Caco-2 (cell line): ENCODE measurements around the gene GOLGA8R. TPM values are rescaled to one million over a fixed set of nuclear protein-coding genes. Genes with fewer than 3 reads are reported as not detected.
"Not testable (repeated sequence)": the region's sequence is repeated elsewhere in the genome, so short reads cannot be mapped to it uniquely, and the experiment has no call there.

Experiments used
- Bru-seq: library from RNA; stranded (reverse); fragments of 400-500 nt; gene quantifications from one replicate; lab custom pipeline; 2021; lab: Mats Ljungman, UMichigan
- BruChase-seq, 2 experiments: library from RNA; stranded (reverse); fragments of 400-500 nt; gene quantifications; one replicate each; lab custom pipeline; 2021; lab: Mats Ljungman, UMichigan
- BruUV-seq: library from RNA; stranded (reverse); fragments of 400-500 nt; replicated peaks from 2 replicates; lab custom pipeline; 2021; lab: Mats Ljungman, UMichigan
- CTCF ChIA-PET: fragments of 300-600 bp; sonication (Branson Sonifier 250); formaldehyde crosslinking; loops from one replicate; lab custom pipeline; 2022; ENCODE audit warnings: antibody characterized with exemption; lab: Charles Lee
- POLR2A ChIA-PET: fragments of 300-600 bp; sonication (Branson Sonifier 250); formaldehyde crosslinking; loops from one replicate; lab custom pipeline; 2022; ENCODE audit warnings: antibody characterized with exemption; lab: Charles Lee
- DNase-seq, 2 experiments: peaks; one replicate each; pipeline versions ENCODE4 v3.0.0 to v3.0.0-alpha.2; 2020 to 2022
- H3K27me3 ChIP-seq: replicated peaks from 2 replicates; pipeline ENCODE4 v1.6.0; 2011; ENCODE audit warnings: low read length; ENCODE audit not compliant: control insufficient read depth, insufficient read depth
- H3K36me3 ChIP-seq: 2 replicates; pipeline ENCODE4 v1.5.1; 2011; ENCODE audit warnings: low read length; ENCODE audit not compliant: control insufficient read depth, insufficient read depth
- H3K4me1 ChIP-seq: fragments of 250-450 bp; sonication (Bioruptor Pico); 2 replicates; pipeline ENCODE4 v1.5.1; 2020; ENCODE audit warnings: mild to moderate bottlenecking
- H3K4me3 ChIP-seq: 2 replicates; pipeline ENCODE4 v1.5.1; 2011; ENCODE audit warnings: low read depth, mild to moderate bottlenecking, control low read depth, low read length
- H3K9me3 ChIP-seq: fragments of 250-450 bp; sonication (Bioruptor Pico); 2 replicates; pipeline ENCODE4 v1.5.1; 2020; ENCODE audit warnings: mild to moderate bottlenecking, moderate library complexity
- H3K27ac Mint-ChIP-seq: one replicate; pipeline ENCODE4 v1.8.0; 2022; ENCODE audit warnings: mixed read lengths; ENCODE audit not compliant: unreplicated experiment
- H3K27me3 Mint-ChIP-seq: one replicate; pipeline ENCODE4 v1.8.0; 2022; ENCODE audit warnings: mixed read lengths; ENCODE audit not compliant: insufficient read depth, unreplicated experiment
- H3K36me3 Mint-ChIP-seq: one replicate; pipeline ENCODE4 v1.8.0; 2022; ENCODE audit warnings: mild to moderate bottlenecking, mixed read lengths; ENCODE audit not compliant: insufficient read depth, unreplicated experiment
- H3K4me1 Mint-ChIP-seq: one replicate; pipeline ENCODE4 v1.8.0; 2022; ENCODE audit warnings: low read depth, mixed read lengths; ENCODE audit not compliant: unreplicated experiment
- H3K4me3 Mint-ChIP-seq: one replicate; pipeline ENCODE4 v1.8.0; 2022; ENCODE audit warnings: mild to moderate bottlenecking, moderate library complexity, mixed read lengths; ENCODE audit not compliant: unreplicated experiment
- H3K9me3 Mint-ChIP-seq: one replicate; pipeline ENCODE4 v1.8.0; 2022; ENCODE audit warnings: mixed read lengths; ENCODE audit not compliant: unreplicated experiment
- intact Hi-C: fragments of 100-400 bp; cut with micrococcal nuclease; formaldehyde crosslinking; loops from one replicate; pipeline ENCODE4 v1.10.0; 2022; ENCODE audit not compliant: unreplicated experiment
- long read RNA-seq: library from polyadenylated mRNA; stranded (forward); transcript quantifications from one replicate; pipeline ENCODE4 v2.0.0, GENCODE V29; 2022
- total RNA-seq: library from RNA; stranded (reverse); gene quantifications from 2 replicates; pipeline ENCODE4 v1.2.3, GENCODE V29; 2022

GOLGA8R gene
- total RNA-seq (not detected in 2 replicates), Bru-seq, nascent RNA (not detected), BruChase-seq, experiment 1, labeled RNA remaining after a 2-hour chase (not detected), BruChase-seq, experiment 2, labeled RNA remaining after a 6-hour chase (not detected)
- long read RNA-seq = 0 reads

GRCh38 chr15:30414160-30414559, at the start of gene GOLGA8R:
TSS of gene GOLGA8R (minus strand) at chr15:30414260. CDS start at chr15:30414162, 98 bp downstream.
- H3K4me3 ChIP-seq, H3K36me3 Mint-ChIP-seq, H3K4me3 Mint-ChIP-seq, H3K27ac Mint-ChIP-seq, H3K27me3 Mint-ChIP-seq, H3K27me3 ChIP-seq, H3K4me1 Mint-ChIP-seq, POLR2A ChIA-PET, H3K9me3 ChIP-seq, intact Hi-C loops, DNase-seq, BruUV-seq, H3K4me1 ChIP-seq, H3K36me3 ChIP-seq, H3K9me3 Mint-ChIP-seq, CTCF ChIA-PET: not testable (repeated sequence)

DNA sequence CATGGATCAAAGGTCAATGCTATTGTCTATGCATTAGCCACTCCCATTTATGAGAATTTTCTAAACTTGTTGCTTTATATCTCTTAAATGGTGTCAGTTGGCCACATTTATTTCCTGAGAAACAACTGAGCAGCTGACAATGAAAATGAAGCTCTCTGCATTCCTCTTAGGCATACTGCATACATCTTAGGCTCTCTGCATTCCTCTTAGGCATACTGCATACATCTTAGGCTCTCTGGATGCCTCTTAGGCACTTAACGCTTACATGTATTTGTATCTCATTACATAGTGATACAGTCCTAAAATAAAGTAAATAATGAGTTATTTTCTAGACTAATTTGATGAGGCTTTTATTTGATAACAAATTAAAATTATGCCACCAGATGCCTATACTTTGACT, 49.8 kb upstream of the GOLGA8R start:
- POLR2A ChIA-PET, BruUV-seq, H3K36me3 ChIP-seq, H3K4me3 ChIP-seq, H3K9me3 Mint-ChIP-seq, H3K27me3 Mint-ChIP-seq, H3K36me3 Mint-ChIP-seq, CTCF ChIA-PET, H3K4me1 Mint-ChIP-seq, H3K4me3 Mint-ChIP-seq, H3K4me1 ChIP-seq, DNase-seq, H3K9me3 ChIP-seq, intact Hi-C loops, H3K27ac Mint-ChIP-seq, H3K27me3 ChIP-seq: not testable (repeated sequence)

DNA sequence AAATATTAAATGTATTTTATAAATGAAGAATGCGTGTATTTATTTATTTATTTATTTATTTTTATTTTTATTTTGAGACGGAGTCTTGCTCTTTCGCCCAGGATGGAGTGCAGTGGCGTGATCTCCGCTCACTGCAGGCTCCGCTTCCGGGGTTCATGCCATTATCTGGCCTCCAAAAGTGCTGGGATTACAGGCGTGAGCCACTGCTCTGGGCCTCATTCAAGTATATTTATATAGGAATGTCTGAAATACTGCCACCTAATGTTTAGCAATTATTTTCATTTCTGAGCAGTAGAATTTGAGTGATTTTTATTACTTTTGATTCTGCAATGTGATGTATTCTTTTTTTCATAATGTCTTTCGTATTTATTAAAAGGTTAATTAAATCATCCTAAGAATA, 48.1 kb upstream of the GOLGA8R start:
- H3K36me3 Mint-ChIP-seq, CTCF ChIA-PET, DNase-seq, H3K27me3 ChIP-seq, H3K4me1 Mint-ChIP-seq, POLR2A ChIA-PET, H3K4me1 ChIP-seq, intact Hi-C loops, H3K27ac Mint-ChIP-seq, H3K27me3 Mint-ChIP-seq, H3K9me3 Mint-ChIP-seq, BruUV-seq, H3K36me3 ChIP-seq, H3K9me3 ChIP-seq, H3K4me3 Mint-ChIP-seq, H3K4me3 ChIP-seq: not testable (repeated sequence)

DNA sequence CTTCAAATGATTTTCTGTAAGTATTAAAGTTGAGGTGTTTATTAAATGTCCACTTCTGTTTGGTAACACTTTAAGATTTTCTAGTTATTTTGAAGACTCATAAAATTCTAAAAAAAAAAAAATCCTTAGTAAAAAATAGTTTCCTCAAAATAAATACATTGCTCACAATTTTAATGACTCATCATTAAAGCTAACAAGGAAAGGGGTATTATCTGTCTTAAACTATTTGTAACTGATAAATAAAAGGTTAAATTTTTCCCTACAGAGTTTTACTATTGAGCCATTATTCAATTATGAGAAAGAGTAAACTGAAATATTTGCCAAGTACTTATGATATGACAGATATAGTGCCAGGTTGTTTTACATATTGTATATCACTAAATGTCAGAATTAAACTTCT, 38.6 kb upstream of the GOLGA8R start:
- intact Hi-C loops, H3K4me3 Mint-ChIP-seq, BruUV-seq, H3K4me1 ChIP-seq, H3K27ac Mint-ChIP-seq, H3K27me3 ChIP-seq, H3K36me3 ChIP-seq, H3K4me3 ChIP-seq, H3K36me3 Mint-ChIP-seq, CTCF ChIA-PET, H3K9me3 Mint-ChIP-seq, H3K9me3 ChIP-seq, DNase-seq, POLR2A ChIA-PET, H3K27me3 Mint-ChIP-seq, H3K4me1 Mint-ChIP-seq: not testable (repeated sequence)

GRCh38 chr15:30438348-30438747, 24.3 kb upstream of the GOLGA8R start:
- POLR2A ChIA-PET, CTCF ChIA-PET, H3K4me3 Mint-ChIP-seq, H3K36me3 Mint-ChIP-seq, H3K4me1 ChIP-seq, H3K27ac Mint-ChIP-seq, H3K4me1 Mint-ChIP-seq, H3K9me3 Mint-ChIP-seq, H3K9me3 ChIP-seq, H3K27me3 ChIP-seq, H3K36me3 ChIP-seq, DNase-seq, BruUV-seq, intact Hi-C loops, H3K4me3 ChIP-seq, H3K27me3 Mint-ChIP-seq: not testable (repeated sequence)

- CTCF ChIA-PET, H3K9me3 ChIP-seq, BruUV-seq, H3K4me3 ChIP-seq, DNase-seq, H3K36me3 ChIP-seq, H3K4me3 Mint-ChIP-seq, H3K27me3 ChIP-seq, H3K9me3 Mint-ChIP-seq, H3K4me1 ChIP-seq, H3K27ac Mint-ChIP-seq, intact Hi-C loops, H3K4me1 Mint-ChIP-seq, H3K36me3 Mint-ChIP-seq, H3K27me3 Mint-ChIP-seq, POLR2A ChIA-PET: not testable (repeated sequence)
Measured at GRCh38 chr15:30435878-30436277, 21.8 kb upstream of the GOLGA8R start.

GRCh38 chr15:30420723-30421122, 6.7 kb upstream of the GOLGA8R start:
- intact Hi-C loops, H3K27me3 Mint-ChIP-seq, H3K27ac Mint-ChIP-seq, H3K4me1 Mint-ChIP-seq, POLR2A ChIA-PET, H3K9me3 Mint-ChIP-seq, H3K27me3 ChIP-seq, H3K36me3 ChIP-seq, BruUV-seq, DNase-seq, H3K9me3 ChIP-seq, CTCF ChIA-PET, H3K36me3 Mint-ChIP-seq, H3K4me3 Mint-ChIP-seq, H3K4me3 ChIP-seq, H3K4me1 ChIP-seq: not testable (repeated sequence)
